ENCODE measurements around the gene PDZD8.

GRCh38 chr10:117413928-117414618 is 38.8 kb upstream of the PDZD8 start:
- TF ChIP-seq CTCF (IDR thresholded peaks at IDR 0.05; ENCODE audit: low read depth, low read length) (no peak), EZH2phosphoT487 (IDR thresholded peaks at IDR 0.05; ENCODE audit: low read depth) (no peak)
